ENCODE measurements around the gene RNPEP. TPM values are rescaled to one million over a fixed set of nuclear protein-coding genes. Genes with fewer than 3 reads are reported as not detected.

The RNPEP gene
- total RNA-seq, 4 donors from 2014 or later: 44.6 to 129 (median 72.2) TPM

GRCh38 chr1:202004711-202005110, 22.3 kb downstream of the RNPEP start:
- intact Hi-C loops (cut with DNase I): loop anchor here (5.0 kb wide), 2 partner anchors 118 to 133 kb away; partner anchors contain the start of gene GPR37L1
- H3K27me3 ChIP-seq: no peaks in the 10 kb centered on the region
- peaks cover 1 to 24% (median 6%) of the 10 kb centered on the region in 3 donors for H3K4me1 ChIP-seq
- H3K4me3 ChIP-seq: no peak overlapping the region
- DNase-seq: no peak
- H3K36me3 ChIP-seq: peaks cover 21 to 78% (median 46%) of the 10 kb centered on the region in 3 donors
- no peak overlapping the region for H3K27ac ChIP-seq
- H3K9me3 ChIP-seq: no peaks in the 10 kb centered on the region
- 76 to 88% methylated on average over 4 to 9 of the region's 9 CpGs for WGBS, 2 donors
- no peak for TF ChIP-seq POLR2A (IDR thresholded peaks at IDR 0.05)
- TF ChIP-seq, protein P1, sequence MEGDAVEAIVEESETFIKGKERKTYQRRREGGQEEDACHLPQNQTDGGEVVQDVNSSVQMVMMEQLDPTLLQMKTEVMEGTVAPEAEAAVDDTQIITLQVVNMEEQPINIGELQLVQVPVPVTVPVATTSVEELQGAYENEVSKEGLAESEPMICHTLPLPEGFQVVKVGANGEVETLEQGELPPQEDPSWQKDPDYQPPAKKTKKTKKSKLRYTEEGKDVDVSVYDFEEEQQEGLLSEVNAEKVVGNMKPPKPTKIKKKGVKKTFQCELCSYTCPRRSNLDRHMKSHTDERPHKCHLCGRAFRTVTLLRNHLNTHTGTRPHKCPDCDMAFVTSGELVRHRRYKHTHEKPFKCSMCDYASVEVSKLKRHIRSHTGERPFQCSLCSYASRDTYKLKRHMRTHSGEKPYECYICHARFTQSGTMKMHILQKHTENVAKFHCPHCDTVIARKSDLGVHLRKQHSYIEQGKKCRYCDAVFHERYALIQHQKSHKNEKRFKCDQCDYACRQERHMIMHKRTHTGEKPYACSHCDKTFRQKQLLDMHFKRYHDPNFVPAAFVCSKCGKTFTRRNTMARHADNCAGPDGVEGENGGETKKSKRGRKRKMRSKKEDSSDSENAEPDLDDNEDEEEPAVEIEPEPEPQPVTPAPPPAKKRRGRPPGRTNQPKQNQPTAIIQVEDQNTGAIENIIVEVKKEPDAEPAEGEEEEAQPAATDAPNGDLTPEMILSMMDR (IDR thresholded peaks at IDR 0.05): no peak

DNA sequence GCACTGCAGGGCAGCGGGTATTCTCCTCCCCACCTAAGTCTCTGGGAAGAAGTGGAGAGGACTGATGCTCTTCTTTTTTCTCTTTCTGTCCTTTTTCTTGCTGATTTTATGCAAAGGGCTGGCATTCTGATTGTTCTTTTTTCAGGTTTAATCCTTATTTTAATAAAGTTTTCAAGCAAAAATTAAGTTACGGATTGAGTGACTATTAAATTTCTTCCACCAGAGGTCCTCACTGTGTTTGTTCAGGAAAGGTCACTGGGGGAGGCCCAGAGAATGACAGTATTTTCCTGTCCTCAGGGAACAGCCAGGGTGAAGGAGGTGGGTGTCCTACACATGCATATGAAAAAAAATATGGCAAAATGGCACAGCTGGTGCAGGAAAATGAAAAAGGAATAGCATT, 23.5 kb downstream of the RNPEP start:
- intact Hi-C loops (cut with DNase I): loop anchor here (5.0 kb wide), 1 partner anchor 131 kb away; no protein-coding TSS in a partner anchor

DNA sequence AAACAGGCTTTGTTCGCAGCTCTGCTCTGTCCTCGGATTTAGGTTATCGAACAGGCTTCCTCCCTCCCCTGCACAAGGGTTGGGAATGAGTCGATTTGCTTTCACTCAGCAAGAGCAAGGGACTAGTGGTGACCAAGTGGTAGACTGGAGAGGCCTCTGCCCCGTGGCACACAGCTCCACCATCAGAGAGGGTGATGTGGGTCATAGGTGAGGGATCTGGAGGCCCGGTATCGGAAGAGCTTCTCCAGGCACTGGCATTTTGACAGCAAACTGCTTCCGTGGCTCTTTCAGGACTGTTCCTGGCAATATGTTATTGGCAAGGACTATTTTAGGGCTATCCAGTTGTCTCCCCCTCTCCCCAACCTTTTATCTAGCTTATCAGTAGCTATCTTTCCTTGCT, 24.9 kb downstream of the RNPEP start:
- DNase-seq: no peak
- H3K27me3 ChIP-seq: no peaks in the 10 kb centered on the region
- H3K4me3 ChIP-seq: no peak overlapping the region
- intact Hi-C loops (cut with DNase I): loop anchor here (5.0 kb wide), 1 partner anchor 130 kb away; no protein-coding TSS in a partner anchor
- WGBS, 2 donors: 62 to 75% methylated on average over 4 to 7 of the region's 8 CpGs
- TF ChIP-seq POLR2A (IDR thresholded peaks at IDR 0.05): no peak
- TF ChIP-seq, protein P1 (IDR thresholded peaks at IDR 0.05): no peak
- peaks cover 4 to 41% (median 11%) of the 10 kb centered on the region in 3 donors for H3K4me1 ChIP-seq
- peaks cover 19 to 56% (median 27%) of the 10 kb centered on the region in 3 donors for H3K36me3 ChIP-seq
- peak overlapping the region in 3 of 4 donors; percentile 5 to 58 (median 36) for H3K27ac ChIP-seq
- no peaks in the 10 kb centered on the region for H3K9me3 ChIP-seq

More for the DNA sequence above, 23.5 kb downstream of the RNPEP start:
- Histone ChIP-seq H3K27ac (no peak overlapping the region), H3K27me3 (no peaks in the 10 kb centered on the region), H3K9me3 (no peaks in the 10 kb centered on the region), H3K4me3 (no peak overlapping the region), H3K4me1 (peaks cover 4 to 30% (median 11%) of the 10 kb centered on the region in 3 donors), H3K36me3 (peaks cover 19 to 66% (median 36%) of the 10 kb centered on the region in 3 donors)
- no peak for TF ChIP-seq POLR2A (IDR thresholded peaks at IDR 0.05)
- TF ChIP-seq, protein P1 (IDR thresholded peaks at IDR 0.05): peak in 5 of 6 experiments; percentile 22 to 43 (median 35)
- 83 to 87% methylated on average over 2 of the region's 2 CpGs for WGBS, 2 donors
- no peak for DNase-seq

DNA sequence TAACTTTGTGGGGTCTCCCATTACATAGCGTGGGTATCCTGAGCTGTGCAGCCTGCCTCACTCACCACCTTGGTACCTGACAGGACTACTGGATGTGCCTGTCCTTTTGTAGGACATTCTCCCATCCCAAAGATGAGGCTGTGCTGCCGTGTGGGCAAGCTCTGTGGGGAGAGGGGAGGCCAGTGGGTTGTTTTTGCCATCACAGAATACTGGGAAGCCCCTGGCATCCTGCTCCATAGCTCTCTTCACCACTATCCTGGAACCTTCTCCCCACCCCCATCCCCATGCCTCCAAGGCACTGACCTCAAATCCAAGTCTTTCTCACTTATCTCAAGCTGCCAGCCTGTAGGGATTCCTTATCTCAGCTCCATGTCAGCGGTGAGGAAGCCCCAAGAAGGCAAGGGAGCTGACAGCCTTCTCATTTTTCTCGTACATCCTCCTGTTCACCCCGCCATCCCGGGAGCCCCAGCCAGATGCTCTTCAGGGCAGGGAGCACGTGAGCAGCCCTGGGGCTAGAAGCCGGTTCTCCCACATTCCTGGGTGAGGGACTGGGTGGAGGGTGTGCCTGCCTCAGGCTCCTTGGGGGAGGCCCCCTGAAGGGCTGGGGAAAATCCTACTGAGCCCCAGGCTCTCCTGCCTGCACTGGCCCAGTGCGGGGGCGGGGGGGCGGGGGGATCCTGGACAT, 25.5 kb downstream of the RNPEP start:
- intact Hi-C loops (cut with DNase I): loop anchor here (5.0 kb wide), 1 partner anchor 129 kb away; no protein-coding TSS in a partner anchor
- 37 to 43% methylated on average over 3 of the region's 11 CpGs for WGBS, 2 donors
- DNase-seq: no peak
- Histone ChIP-seq H3K27ac (peak overlapping the region; percentile 33 to 84 (median 52)), H3K27me3 (no peaks in the 10 kb centered on the region), H3K4me1 (peaks cover 4 to 48% (median 11%) of the 10 kb centered on the region in 3 donors), H3K9me3 (no peaks in the 10 kb centered on the region), H3K36me3 (peaks cover 21 to 56% (median 25%) of the 10 kb centered on the region in 3 donors), H3K4me3 (peak overlapping the region in 1 of 4 donors; percentile 63)
- TF ChIP-seq, protein P1 (IDR thresholded peaks at IDR 0.05): no peak
- TF ChIP-seq POLR2A (IDR thresholded peaks at IDR 0.05): no peak
